Keratinocyte (primary cell): ENCODE results near the gene PPEF1. TPM values are rescaled to one million over a fixed set of nuclear protein-coding genes. Genes with fewer than 3 reads are reported as not detected.
A peak's percentile ranks its signal among the peaks of the same experiment; 100 is the strongest.

ENCODE experiments used
- DNase-seq: peaks from one replicate; pipeline ENCODE4 v3.0.0-alpha.2; 2011; ENCODE audit warnings: low read depth, missing footprints, low spot score
- FAIRE-seq: peaks from 2 replicates; lab custom pipeline; 2011; peaks lifted over from hg19 to GRCh38; lab: Jason Lieb, UNC
- H2AFZ ChIP-seq: 2 replicates; pipeline ENCODE4 v1.6.0; 2012; ENCODE audit warnings: low read length, control low read depth, inconsistent platforms; ENCODE audit not compliant: control insufficient read depth
- H3K27ac ChIP-seq: 2 replicates; pipeline ENCODE4 v1.5.1; 2011; ENCODE audit warnings: low read length; ENCODE audit not compliant: control insufficient read depth, insufficient read depth
- H3K27me3 ChIP-seq: 3 replicates; pipeline ENCODE4 v1.6.0; 2011; ENCODE audit warnings: low read length; ENCODE audit not compliant: control insufficient read depth, insufficient read depth; ENCODE audit errors: extremely low read depth
- H3K36me3 ChIP-seq, 2 experiments: 2 replicates in 1 of 2; 3 replicates in 1 of 2; pipeline ENCODE4 v1.5.1; 2011; ENCODE audit warnings: low read length in 2 of 2, mild to moderate bottlenecking in 1 of 2; ENCODE audit not compliant: control insufficient read depth in 2 of 2, insufficient read depth in 2 of 2; ENCODE audit errors: extremely low read depth in 1 of 2
- H3K4me1 ChIP-seq: 3 replicates; pipeline ENCODE4 v1.5.1; 2011; ENCODE audit warnings: low read length; ENCODE audit not compliant: control insufficient read depth, insufficient read depth; ENCODE audit errors: extremely low read depth
- H3K4me2 ChIP-seq: 3 replicates; pipeline ENCODE4 v1.6.0; 2011; ENCODE audit warnings: low read depth, low read length; ENCODE audit not compliant: control insufficient read depth, insufficient read depth; ENCODE audit errors: extremely low read depth
- H3K4me3 ChIP-seq, 3 experiments: fragments of 200-600 bp in 1 of 3; sonication (generic) in 1 of 3; 2 replicates in 2 of 3; 3 replicates in 1 of 3; pipeline ENCODE4 v1.5.1; 2011 to 2016; ENCODE audit warnings: low read length in 3 of 3, mild to moderate bottlenecking in 3 of 3, control low read depth in 2 of 3, inconsistent platforms in 1 of 3, low read depth in 1 of 3, mixed read lengths in 1 of 3, mixed run types in 1 of 3, moderate library complexity in 1 of 3; ENCODE audit not compliant: control insufficient read depth in 2 of 3, insufficient read depth in 2 of 3; ENCODE audit errors: extremely low read depth in 1 of 3
- H3K79me2 ChIP-seq: 2 replicates; pipeline ENCODE4 v1.6.0; 2012; ENCODE audit warnings: low read length; ENCODE audit not compliant: control insufficient read depth, insufficient read depth
- H3K9ac ChIP-seq: 3 replicates; pipeline ENCODE4 v1.6.0; 2011; ENCODE audit warnings: low read length; ENCODE audit not compliant: control insufficient read depth, insufficient read depth; ENCODE audit errors: extremely low read depth
- H3K9me1 ChIP-seq: 3 replicates; pipeline ENCODE4 v1.6.0; 2011; ENCODE audit warnings: low read length; ENCODE audit not compliant: control insufficient read depth, insufficient read depth; ENCODE audit errors: extremely low read depth
- H3K9me3 ChIP-seq: 2 replicates; pipeline ENCODE4 v1.5.1; 2012; ENCODE audit warnings: low read depth, low read length; ENCODE audit not compliant: control insufficient read depth
- H4K20me1 ChIP-seq: 3 replicates; pipeline ENCODE4 v1.6.0; 2011; ENCODE audit warnings: low read length; ENCODE audit not compliant: control insufficient read depth, insufficient read depth; ENCODE audit errors: extremely low read depth
- CTCF ChIP-seq, 3 experiments: IDR thresholded peaks in 1 of 3; conservative IDR thresholded peaks in 1 of 3; optimal IDR thresholded peaks in 1 of 3; 2 replicates in 2 of 3; 3 replicates in 1 of 3; pipeline versions ENCODE3 to v1.5.1; 2011; ENCODE audit warnings: low read length in 3 of 3, mild to moderate bottlenecking in 3 of 3, moderate library complexity in 2 of 3, control low read depth in 1 of 3, inconsistent platforms in 1 of 3; ENCODE audit not compliant: insufficient read depth in 2 of 3; ENCODE audit errors: extremely low read depth in 1 of 3
- EZH2 ChIP-seq: IDR thresholded peaks from one replicate; pipeline ENCODE4 v1.6.1; 2012; ENCODE audit warnings: inconsistent platforms, mild to moderate bottlenecking, low read length, moderate library complexity
- dilution Hi-C: fragments of 300-500 bp; cut with MboI; formaldehyde crosslinking; loops from one replicate; pipeline ENCODE4 v1.7.0; 2020; ENCODE audit warnings: low sequenced_read_pairs; ENCODE audit not compliant: extremely low pct_ligation_motif_present
- polyA plus RNA-seq, 5 experiments: library from polyadenylated mRNA; depleted of rRNA in 3 of 5; stranded (reverse) in 3 of 5; stranded (forward) in 1 of 5; unstranded in 1 of 5; fragments of >200 nt; gene quantifications; 1 replicate in 1 of 5; 2 replicates in 3 of 5; 3 replicates in 1 of 5; pipeline versions ENCODE4 v1.2.1 to v1.2.3, GENCODE V29; 2011 to 2012; ENCODE audit warnings: missing spikeins in 2 of 5, low read depth in 1 of 5, low replicate concordance in 1 of 5

The PPEF1 gene
- polyA plus RNA-seq, 1 donor (not counting 4 experiments of a cell fraction or from before 2014, with no cell fraction given), result not detected

DNA sequence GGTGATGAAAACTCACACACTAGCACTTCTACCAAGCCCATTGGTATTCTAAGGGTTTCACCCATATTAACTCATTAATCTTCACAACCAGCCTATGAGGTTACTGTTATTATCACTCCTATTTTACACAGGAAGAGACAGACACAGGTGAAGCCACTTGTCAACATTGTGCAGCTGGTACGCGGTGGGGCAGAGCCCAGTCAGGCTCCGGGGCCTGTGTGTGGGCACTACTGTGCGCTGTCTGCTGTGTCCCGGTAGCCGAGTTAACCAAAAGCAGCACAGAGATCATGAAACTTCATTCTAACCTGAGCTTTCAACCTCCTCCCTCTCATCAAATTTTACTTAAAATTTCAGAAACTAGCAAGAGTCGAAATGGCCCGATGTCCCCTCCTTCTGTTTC is 165.2 kb downstream of the PPEF1 start:
- dilution Hi-C loops, result no loop called here
- DNase-seq (no peak), FAIRE-seq (no peak)
- H3K27me3 ChIP-seq, result no peaks in the 10 kb centered on the region
- no peaks in the 10 kb centered on the region for H4K20me1 ChIP-seq
- H3K4me2 ChIP-seq, result peak overlapping the region; percentile 29
- no peaks in the 10 kb centered on the region for H3K9me3 ChIP-seq
- peaks cover 14% of the 10 kb centered on the region for H3K4me1 ChIP-seq
- no peak overlapping the region for H2AFZ ChIP-seq
- no peaks in the 10 kb centered on the region for H3K79me2 ChIP-seq
- peak overlapping the region; percentile 39 for H3K9ac ChIP-seq
- H3K27ac ChIP-seq, result no peak overlapping the region
- TF ChIP-seq EZH2, result no peak
- TF ChIP-seq CTCF (optimal IDR thresholded peaks at IDR 0.05 in 1 of 3, IDR thresholded peaks at IDR 0.05 in 1 of 3, conservative IDR thresholded peaks at IDR 0.05 in 1 of 3; ENCODE audit: extremely low read depth in 1 of 3, insufficient read depth in 2 of 3, low read length in 3 of 3), result no peak
- H3K9me1 ChIP-seq, result no peaks in the 10 kb centered on the region
- H3K4me3 ChIP-seq, result no peak overlapping the region
- H3K36me3 ChIP-seq, result no peaks in the 10 kb centered on the region

- H4K20me1 ChIP-seq, result no peaks in the 10 kb centered on the region
- TF ChIP-seq CTCF (optimal IDR thresholded peaks at IDR 0.05 in 1 of 3, IDR thresholded peaks at IDR 0.05 in 1 of 3, conservative IDR thresholded peaks at IDR 0.05 in 1 of 3; ENCODE audit: extremely low read depth in 1 of 3, insufficient read depth in 2 of 3, low read length in 3 of 3), result no peak
- TF ChIP-seq EZH2, result no peak
- H3K9me1 ChIP-seq, result no peaks in the 10 kb centered on the region
- H3K9ac ChIP-seq, result no peak overlapping the region
- DNase-seq (no peak), FAIRE-seq (no peak)
- H3K4me1 ChIP-seq, result peaks cover 14% of the 10 kb centered on the region
- no peaks in the 10 kb centered on the region for H3K27me3 ChIP-seq
- dilution Hi-C loops, result no loop called here
- no peak overlapping the region for H2AFZ ChIP-seq
- H3K36me3 ChIP-seq, result no peaks in the 10 kb centered on the region
- H3K79me2 ChIP-seq, result no peaks in the 10 kb centered on the region
- H3K4me2 ChIP-seq, result peak overlapping the region; percentile 29
- no peaks in the 10 kb centered on the region for H3K9me3 ChIP-seq
- no peak overlapping the region for H3K27ac ChIP-seq
- H3K4me3 ChIP-seq, result peak overlapping the region in 1 of 3 experiments; percentile 23
These were observed 165.8 kb downstream of the PPEF1 start for GRCh38 chrX:18873189-18873791.
